GM10248 (cell line): ENCODE data around the gene MEDAG.

Experiments used
- CTCF ChIA-PET: fragments of 300-600 bp; sonication (Branson Sonifier 250); formaldehyde crosslinking; extraction: SDS; loops from one replicate; lab custom pipeline; 2021; ENCODE audit warnings: antibody characterized with exemption; lab: Yijun Ruan, JAX
- POLR2A ChIA-PET: fragments of 350-650 bp; sonication (Branson Sonifier 250); formaldehyde crosslinking; extraction: SDS; loops from one replicate; lab custom pipeline; 2020; ENCODE audit warnings: antibody characterized with exemption; lab: Yijun Ruan, JAX
- DNase-seq: peaks from one replicate; pipeline ENCODE4 v3.0.0; 2012; ENCODE audit errors: extremely low spot score
- TF ChIP-seq, protein P1 (sequence below): IDR thresholded peaks from 2 replicates; pipeline ENCODE4 v1.5.1; 2012; ENCODE audit warnings: mild to moderate bottlenecking, low read depth; ENCODE audit errors: extremely low read depth, missing control alignments, control extremely low read depth

MEDAG gene

DNA sequence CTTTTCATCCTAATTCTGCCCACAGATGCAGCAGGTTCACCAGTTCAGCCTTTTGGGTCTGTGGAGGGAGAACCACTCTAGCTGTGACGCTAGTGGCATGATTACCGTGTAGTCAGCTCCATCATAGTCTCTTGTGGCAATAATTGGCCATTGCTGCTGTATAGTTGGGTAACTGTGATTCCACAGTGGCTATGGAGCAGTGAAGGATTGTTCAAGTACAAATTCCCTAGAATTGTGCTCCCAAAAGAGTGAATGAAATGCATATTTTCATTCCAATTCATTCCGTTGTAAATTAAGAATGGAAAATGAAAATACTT lies 27.2 kb downstream of the MEDAG start:
- ChIA-PET POLR2A (no interaction called here), CTCF (no interaction called here)
- TF ChIP-seq, protein P1, sequence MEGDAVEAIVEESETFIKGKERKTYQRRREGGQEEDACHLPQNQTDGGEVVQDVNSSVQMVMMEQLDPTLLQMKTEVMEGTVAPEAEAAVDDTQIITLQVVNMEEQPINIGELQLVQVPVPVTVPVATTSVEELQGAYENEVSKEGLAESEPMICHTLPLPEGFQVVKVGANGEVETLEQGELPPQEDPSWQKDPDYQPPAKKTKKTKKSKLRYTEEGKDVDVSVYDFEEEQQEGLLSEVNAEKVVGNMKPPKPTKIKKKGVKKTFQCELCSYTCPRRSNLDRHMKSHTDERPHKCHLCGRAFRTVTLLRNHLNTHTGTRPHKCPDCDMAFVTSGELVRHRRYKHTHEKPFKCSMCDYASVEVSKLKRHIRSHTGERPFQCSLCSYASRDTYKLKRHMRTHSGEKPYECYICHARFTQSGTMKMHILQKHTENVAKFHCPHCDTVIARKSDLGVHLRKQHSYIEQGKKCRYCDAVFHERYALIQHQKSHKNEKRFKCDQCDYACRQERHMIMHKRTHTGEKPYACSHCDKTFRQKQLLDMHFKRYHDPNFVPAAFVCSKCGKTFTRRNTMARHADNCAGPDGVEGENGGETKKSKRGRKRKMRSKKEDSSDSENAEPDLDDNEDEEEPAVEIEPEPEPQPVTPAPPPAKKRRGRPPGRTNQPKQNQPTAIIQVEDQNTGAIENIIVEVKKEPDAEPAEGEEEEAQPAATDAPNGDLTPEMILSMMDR, result no peak
- DNase-seq, result no peak

GRCh38 chr13:30934381-30934780 lies 28.3 kb downstream of the MEDAG start:
- CTCF ChIA-PET, result no interaction called here
- TF ChIP-seq, protein P1, result no peak
- POLR2A ChIA-PET, result no interaction called here
- no peak for DNase-seq

GRCh38 chr13:30934803-30935202 lies 28.7 kb downstream of the MEDAG start:
- ChIA-PET CTCF (no interaction called here), POLR2A (no interaction called here)
- TF ChIP-seq, protein P1, result no peak
- no peak for DNase-seq

GRCh38 chr13:30936971-30937370 lies 30.9 kb downstream of the MEDAG start:
- ChIA-PET CTCF (interaction anchor here (1.9 kb wide), 2 partner anchors 24 to 108 kb away, joined by 4 to 8 read pairs; no protein-coding TSS in a partner anchor), POLR2A (no interaction called here)
- TF ChIP-seq, protein P1, result no peak
- DNase-seq, result no peak

GRCh38 chr13:30943881-30944280 lies 37.8 kb downstream of the MEDAG start:
- ChIA-PET CTCF (no interaction called here), POLR2A (no interaction called here)
- TF ChIP-seq, protein P1, result no peak
- no peak for DNase-seq

GRCh38 chr13:30957258-30957943 lies 51.3 kb downstream of the MEDAG start:
- no peak for DNase-seq
- ChIA-PET POLR2A (no interaction called here), CTCF (no interaction called here)
- TF ChIP-seq, protein P1, result no peak
